MCF 10A (cell line): ENCODE data around the gene CHD5. TPM values are rescaled to one million over a fixed set of nuclear protein-coding genes. Genes with fewer than 3 reads are reported as not detected.
A peak's percentile ranks its signal among the peaks of the same experiment; 100 is the strongest.

Experiments used
- BruUV-seq: library from RNA; stranded (reverse); fragments of 400-500 nt; replicated peaks from 2 replicates; lab custom pipeline; 2021; lab: Mats Ljungman, UMichigan
- CTCF ChIA-PET: fragments of 300-600 bp; sonication (Branson Sonifier 250); formaldehyde crosslinking; extraction: SDS; loops from one replicate; lab custom pipeline; 2021; ENCODE audit warnings: antibody characterized with exemption, inconsistent platforms; lab: Yijun Ruan, JAX
- POLR2A ChIA-PET: fragments of 300-600, 350-650 bp; sonication (Branson Sonifier 250); formaldehyde crosslinking; extraction: SDS; loops from one replicate; lab custom pipeline; 2020; ENCODE audit warnings: antibody characterized with exemption, inconsistent platforms; lab: Yijun Ruan, JAX
- DNase-seq: peaks from one replicate; pipeline ENCODE4 v3.0.0-alpha.2; 2018; ENCODE audit not compliant: unreplicated experiment
- H3K27ac Mint-ChIP-seq: one replicate; pipeline ENCODE4 v1.8.0; 2022; ENCODE audit warnings: mild to moderate bottlenecking, low read depth, mixed read lengths; ENCODE audit not compliant: unreplicated experiment
- H3K27me3 Mint-ChIP-seq: one replicate; pipeline ENCODE4 v1.8.0; 2022; ENCODE audit warnings: mixed read lengths; ENCODE audit not compliant: insufficient read depth, unreplicated experiment
- H3K36me3 Mint-ChIP-seq: one replicate; pipeline ENCODE4 v1.8.0; 2022; ENCODE audit warnings: mild to moderate bottlenecking, moderate library complexity, mixed read lengths; ENCODE audit not compliant: insufficient read depth, unreplicated experiment
- H3K4me1 Mint-ChIP-seq: one replicate; pipeline ENCODE4 v1.8.0; 2022; ENCODE audit warnings: mixed read lengths; ENCODE audit not compliant: insufficient read depth, unreplicated experiment
- H3K4me3 Mint-ChIP-seq: one replicate; pipeline ENCODE4 v1.8.0; 2022; ENCODE audit warnings: mild to moderate bottlenecking, moderate library complexity, mixed read lengths; ENCODE audit not compliant: unreplicated experiment
- H3K9me3 Mint-ChIP-seq: one replicate; pipeline ENCODE4 v1.8.0; 2022; ENCODE audit warnings: mixed read lengths; ENCODE audit not compliant: unreplicated experiment
- CTCF ChIP-seq: fragments of 200-600 bp; IDR thresholded peaks from one replicate; pipeline ENCODE4 v1.8.0; 2022; ENCODE audit warnings: antibody characterized with exemption, mild to moderate bottlenecking; ENCODE audit not compliant: unreplicated experiment
- intact Hi-C: fragments of 100-400 bp; cut with micrococcal nuclease; formaldehyde crosslinking; loops from 2 replicates; pipeline ENCODE4 v1.14.1; 2022
- total RNA-seq: library from RNA; stranded (reverse); gene quantifications from 2 replicates; pipeline ENCODE4 v1.2.3, GENCODE V29; 2022

CHD5 gene
- total RNA-seq, 1 experiment from 2014 or later: 0.07 TPM

GRCh38 chr1:6059866-6060265 is 120.3 kb downstream of the CHD5 start:
- Mint-ChIP-seq H3K9me3 (no peaks in the 10 kb centered on the region), H3K4me3 (no peak overlapping the region), H3K4me1 (no peaks in the 10 kb centered on the region), H3K36me3 (no peaks in the 10 kb centered on the region), H3K27me3 (no peaks in the 10 kb centered on the region), H3K27ac (no peak overlapping the region)
- CTCF ChIA-PET: no interaction called here
- POLR2A ChIA-PET: no interaction called here
- peak; percentile 34 for DNase-seq
- no TSS peak for BruUV-seq
- no peak for TF ChIP-seq CTCF
- intact Hi-C loops: loop anchor here (10.0 kb wide), 1 partner anchor 145 kb away; the partner anchor contains the start of gene RNF207

- no peaks in the 10 kb centered on the region for H3K27me3 Mint-ChIP-seq
- BruUV-seq: no TSS peak
- H3K27ac Mint-ChIP-seq: peak overlapping the region; percentile 41
- no peak for TF ChIP-seq CTCF
- DNase-seq: no peak
- no peaks in the 10 kb centered on the region for H3K9me3 Mint-ChIP-seq
- H3K36me3 Mint-ChIP-seq: peaks cover 6% of the 10 kb centered on the region
- CTCF ChIA-PET: interaction anchor here (0.6 kb wide), 1 partner anchor 30 kb away, joined by 5 read pairs; no protein-coding TSS in a partner anchor
- intact Hi-C loops: loop anchor here (10.0 kb wide), 1 partner anchor 147 kb away; the partner anchor contains the start of gene RNF207
- H3K4me3 Mint-ChIP-seq: no peak overlapping the region
- peaks cover 10% of the 10 kb centered on the region for H3K4me1 Mint-ChIP-seq
- POLR2A ChIA-PET: interaction anchor here (0.6 to 1.3 kb wide), 2 partner anchors 18 to 150 kb away, joined by 3 read pairs; no protein-coding TSS in a partner anchor
These were observed 122.8 kb downstream of the CHD5 start for GRCh38 chr1:6057170-6057845.

GRCh38 chr1:6056572-6056948 is 123.6 kb downstream of the CHD5 start:
- H3K27ac Mint-ChIP-seq: peak overlapping the region; percentile 41
- no peaks in the 10 kb centered on the region for H3K27me3 Mint-ChIP-seq
- peaks cover 6% of the 10 kb centered on the region for H3K36me3 Mint-ChIP-seq
- H3K4me3 Mint-ChIP-seq: no peak overlapping the region
- DNase-seq: no peak
- BruUV-seq: no TSS peak
- intact Hi-C loops: loop anchor here (10.0 kb wide), 1 partner anchor 148 kb away; the partner anchor contains the start of gene RNF207
- no peak for TF ChIP-seq CTCF
- H3K9me3 Mint-ChIP-seq: no peaks in the 10 kb centered on the region
- H3K4me1 Mint-ChIP-seq: peaks cover 10% of the 10 kb centered on the region
- CTCF ChIA-PET: no interaction called here
- POLR2A ChIA-PET: no interaction called here

GRCh38 chr1:6054596-6054995 is 125.5 kb downstream of the CHD5 start:
- Mint-ChIP-seq H3K4me1 (peaks cover 10% of the 10 kb centered on the region), H3K9me3 (no peaks in the 10 kb centered on the region), H3K4me3 (no peak overlapping the region), H3K27me3 (no peaks in the 10 kb centered on the region), H3K27ac (no peak overlapping the region), H3K36me3 (peaks cover 6% of the 10 kb centered on the region)
- intact Hi-C loops: loop anchor here (10.0 kb wide), 1 partner anchor 150 kb away; the partner anchor contains the start of gene RNF207
- CTCF ChIA-PET: interaction anchor here (3.2 kb wide), 1 partner anchor 193 kb away, joined by 22 read pairs; no protein-coding TSS in a partner anchor
- DNase-seq: no peak
- POLR2A ChIA-PET: no interaction called here
- TF ChIP-seq CTCF: no peak
- no TSS peak for BruUV-seq
